GM23248 (cell line): ENCODE results near the gene KIF11. TPM values are rescaled to one million over a fixed set of nuclear protein-coding genes. Genes with fewer than 3 reads are reported as not detected.

Source experiments
- DNase-seq: peaks from one replicate; pipeline ENCODE4 v3.0.0-alpha.2; 2015
- H2AFZ ChIP-seq: fragments of 200-600 bp; sonication (generic); 2 replicates; pipeline ENCODE4 v1.6.1; 2016; ENCODE audit warnings: antibody characterized with exemption
- H3F3A ChIP-seq: fragments of 200-600 bp; sonication (generic); 2 replicates; pipeline ENCODE4 v1.6.1; 2016; ENCODE audit warnings: mild to moderate bottlenecking, antibody characterized with exemption, mixed run types; ENCODE audit not compliant: insufficient read depth
- H3K27ac ChIP-seq: fragments of 200-600 bp; sonication (generic); 2 replicates; pipeline ENCODE4 v1.5.1; 2016; ENCODE audit warnings: mild to moderate bottlenecking
- H3K27me3 ChIP-seq: fragments of 200-600 bp; sonication (generic); replicated peaks from 2 replicates; pipeline ENCODE4 v1.6.1; 2016; ENCODE audit warnings: mild to moderate bottlenecking; ENCODE audit not compliant: insufficient read depth
- H3K36me3 ChIP-seq: fragments of 200-600 bp; sonication (generic); 2 replicates; pipeline ENCODE4 v1.6.1; 2016; ENCODE audit warnings: low read depth, mild to moderate bottlenecking
- H3K4me1 ChIP-seq: fragments of 200-600 bp; sonication (generic); 2 replicates; pipeline ENCODE4 v1.6.1; 2016; ENCODE audit warnings: mild to moderate bottlenecking; ENCODE audit not compliant: insufficient read depth
- H3K4me2 ChIP-seq: fragments of 200-600 bp; sonication (generic); one replicate; pipeline ENCODE4 v1.6.1; 2016; ENCODE audit warnings: mild to moderate bottlenecking; ENCODE audit not compliant: unreplicated experiment
- H3K4me3 ChIP-seq: fragments of 200-600 bp; sonication (generic); 2 replicates; pipeline ENCODE4 v1.5.1; 2016; ENCODE audit warnings: mild to moderate bottlenecking
- H3K79me2 ChIP-seq: fragments of 200-600 bp; sonication (generic); 2 replicates; pipeline ENCODE4 v1.6.1; 2016; ENCODE audit warnings: mild to moderate bottlenecking; ENCODE audit not compliant: insufficient read depth
- H3K9ac ChIP-seq: fragments of 200-600 bp; sonication (generic); 2 replicates; pipeline ENCODE4 v1.6.1; 2016; ENCODE audit warnings: mild to moderate bottlenecking
- H3K9me2 ChIP-seq: fragments of 200-600 bp; sonication (generic); 2 replicates; pipeline ENCODE4 v1.6.1; 2016; ENCODE audit warnings: mixed run types, mild to moderate bottlenecking, moderate library complexity; ENCODE audit not compliant: insufficient read depth
- H3K9me3 ChIP-seq: fragments of 200-600 bp; sonication (generic); one replicate; pipeline ENCODE4 v1.6.1; 2017; ENCODE audit warnings: low read depth
- H4K20me1 ChIP-seq: fragments of 200-600 bp; sonication (generic); 2 replicates; pipeline ENCODE4 v1.6.0; 2016; ENCODE audit not compliant: insufficient read depth
- EZH2 ChIP-seq: fragments of 200-600 bp; sonication (generic); IDR thresholded peaks from 2 replicates; pipeline ENCODE4 v1.6.1; 2018; ENCODE audit warnings: antibody characterized with exemption, mild to moderate bottlenecking; ENCODE audit not compliant: insufficient read depth, poor library complexity, severe bottlenecking
- EZH2phosphoT487 ChIP-seq: fragments of 200-600 bp; sonication (generic); IDR thresholded peaks from 2 replicates; pipeline ENCODE4 v1.6.1; 2018; ENCODE audit warnings: antibody characterized with exemption, moderate library complexity, mild to moderate bottlenecking, low read depth; ENCODE audit not compliant: insufficient read depth
- WGBS, 2 experiments: methylation state at CpG; one replicate each; pipeline ENCODE4 v1.1.6; 2015 to 2017; ENCODE audit warnings: low lambda C conversion rate in 2 of 2, low coverage in 1 of 2; ENCODE audit errors: missing lambda C conversion rate in 2 of 2; 5-methylcytosine and 5-hydroxymethylcytosine counted together
- in situ Hi-C: fragments of 300-500 bp; cut with MboI; formaldehyde crosslinking; loops from 2 replicates; pipeline ENCODE4 v1.15.0; 2020
- polyA plus RNA-seq: library from polyadenylated mRNA; unstranded; fragments of >200 nt; fragmentation: Nextera tagmentation; extraction: Ambion mirVana; gene quantifications from 2 replicates; pipeline ENCODE4 v1.2.1, GENCODE V29; 2016
- total RNA-seq: library from RNA; depleted of rRNA; stranded (reverse); fragments of >200 nt; shearing (Covaris generic); gene quantifications from 2 replicates; pipeline ENCODE4 v1.2.3, GENCODE V29; 2014

Gene KIF11
- total and polyA plus RNA-seq, 2 experiments from 2014 or later, result 10.8 to 16.2 TPM

DNA sequence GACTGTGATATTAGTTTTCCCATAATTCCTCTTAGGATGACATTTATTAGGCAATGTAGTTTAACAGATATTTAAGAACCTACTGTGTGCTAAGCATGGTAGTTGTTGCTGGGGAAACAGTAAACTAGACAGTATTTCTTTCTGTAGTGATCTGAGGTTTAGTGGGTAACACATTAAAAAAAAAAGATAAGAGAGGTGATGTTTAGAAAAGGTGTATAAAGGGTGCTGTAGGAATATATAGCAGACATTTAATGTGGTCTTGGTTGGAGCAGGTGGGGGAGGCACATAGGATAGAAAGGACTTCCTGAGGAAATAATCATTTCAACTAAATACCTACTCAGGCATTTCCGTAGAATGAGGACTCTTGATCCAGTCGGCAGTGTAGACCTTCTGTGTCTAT, 11.9 kb downstream of the KIF11 start:
- Histone ChIP-seq H3K4me1 (peaks cover 9% of the 10 kb centered on the region; the same call in 1 of the 2 replicates), H3K27me3 (no peaks in the 10 kb centered on the region), H4K20me1 (no peaks in the 10 kb centered on the region), H3F3A (no peaks in the 10 kb centered on the region), H2AFZ (peak overlapping the region; percentile 33), H3K36me3 (no peaks in the 10 kb centered on the region), H3K9ac (no peak overlapping the region), H3K27ac (no peak overlapping the region), H3K4me3 (no peak overlapping the region), H3K9me3 (no peaks in the 10 kb centered on the region), H3K4me2 (no peak overlapping the region), H3K79me2 (peaks cover 86% of the 10 kb centered on the region), H3K9me2 (no peaks in the 10 kb centered on the region)
- DNase-seq, result no peak
- 99 to 100% methylated on average over 2 of the region's 2 CpGs for WGBS, 2 experiments
- in situ Hi-C loops, result no loop called here
- no peak for TF ChIP-seq EZH2phosphoT487
- TF ChIP-seq EZH2, result no peak

DNA sequence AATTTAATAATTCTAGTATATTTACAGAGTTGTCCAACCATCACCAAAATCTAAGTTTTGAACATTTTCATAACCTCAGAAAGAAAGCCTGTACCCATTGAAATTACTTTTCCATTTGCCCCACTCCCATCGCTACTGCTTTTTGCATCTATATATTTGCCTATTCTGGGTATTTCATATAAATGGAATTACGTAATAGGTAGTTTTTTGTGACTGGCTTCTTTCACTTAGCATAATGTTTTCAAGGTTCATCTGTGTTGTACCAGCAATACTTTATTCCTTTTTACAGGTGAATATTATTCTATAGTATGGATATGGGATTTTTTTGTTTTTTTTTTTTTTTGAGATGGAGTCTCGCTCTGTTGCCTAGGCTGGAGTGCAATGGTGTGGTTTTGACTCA, 22.6 kb downstream of the KIF11 start:
- H3F3A ChIP-seq, result no peaks in the 10 kb centered on the region
- WGBS, 2 experiments, result 98% methylated on average over 3 of the region's 3 CpGs
- H2AFZ ChIP-seq, result no peak overlapping the region
- no peaks in the 10 kb centered on the region for H3K9me3 ChIP-seq
- DNase-seq, result no peak
- H3K27ac ChIP-seq, result no peak overlapping the region
- H3K9me2 ChIP-seq, result no peaks in the 10 kb centered on the region
- H3K36me3 ChIP-seq, result no peaks in the 10 kb centered on the region
- no peaks in the 10 kb centered on the region for H4K20me1 ChIP-seq
- H3K4me1 ChIP-seq, result no peaks in the 10 kb centered on the region
- in situ Hi-C loops, result no loop called here
- H3K4me2 ChIP-seq, result no peak overlapping the region
- no peak overlapping the region for H3K9ac ChIP-seq
- H3K4me3 ChIP-seq, result no peak overlapping the region
- no peaks in the 10 kb centered on the region for H3K79me2 ChIP-seq
- H3K27me3 ChIP-seq, result no peaks in the 10 kb centered on the region
- TF ChIP-seq EZH2, result no peak
- TF ChIP-seq EZH2phosphoT487, result no peak

DNA sequence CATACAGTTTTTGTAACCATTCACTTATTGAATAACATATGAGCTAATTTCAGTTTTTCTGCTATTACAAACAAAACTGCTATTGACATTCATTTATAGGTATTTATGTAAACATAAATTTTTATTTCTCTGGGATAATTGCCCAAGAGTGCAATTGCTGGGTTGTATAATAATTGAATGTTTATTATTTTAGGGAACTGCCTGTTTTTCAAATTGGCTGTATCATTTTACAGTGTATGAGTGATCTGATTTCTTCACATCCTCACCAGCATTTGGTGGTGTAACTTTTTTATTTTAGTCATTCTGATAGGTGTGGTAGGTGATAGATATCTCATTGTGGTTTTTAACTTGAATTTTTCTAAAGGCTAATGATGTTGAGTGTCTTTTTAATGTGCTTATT, 26.4 kb downstream of the KIF11 start:
- H3K4me3 ChIP-seq, result no peak overlapping the region
- H3K27ac ChIP-seq, result no peak overlapping the region
- no peaks in the 10 kb centered on the region for H3K79me2 ChIP-seq
- 0 out of 2 replicates have a peak, but pooled peaks cover 4% of the 10 kb centered on the region for H3K36me3 ChIP-seq
- in situ Hi-C loops, result no loop called here
- H3K4me1 ChIP-seq, result no peaks in the 10 kb centered on the region
- no peaks in the 10 kb centered on the region for H3K27me3 ChIP-seq
- no peak overlapping the region for H2AFZ ChIP-seq
- no peaks in the 10 kb centered on the region for H3K9me2 ChIP-seq
- no peaks in the 10 kb centered on the region for H3K9me3 ChIP-seq
- H3F3A ChIP-seq, result no peaks in the 10 kb centered on the region
- TF ChIP-seq EZH2, result no peak
- TF ChIP-seq EZH2phosphoT487, result no peak
- no peak overlapping the region for H3K4me2 ChIP-seq
- no peak for DNase-seq
- no peak overlapping the region for H3K9ac ChIP-seq
- H4K20me1 ChIP-seq, result no peaks in the 10 kb centered on the region

GRCh38 chr10:92627845-92628480, 35.0 kb downstream of the KIF11 start:
- peaks cover 12% of the 10 kb centered on the region; the same call in 1 of the 2 replicates for H3K36me3 ChIP-seq
- no peaks in the 10 kb centered on the region for H3K79me2 ChIP-seq
- no peaks in the 10 kb centered on the region for H3K4me1 ChIP-seq
- no peaks in the 10 kb centered on the region for H4K20me1 ChIP-seq
- H3F3A ChIP-seq, result no peaks in the 10 kb centered on the region
- no peaks in the 10 kb centered on the region for H3K9me3 ChIP-seq
- no peak overlapping the region for H3K4me3 ChIP-seq
- no peak overlapping the region for H2AFZ ChIP-seq
- TF ChIP-seq EZH2phosphoT487 (no peak), EZH2 (no peak)
- H3K4me2 ChIP-seq, result no peak overlapping the region
- H3K9ac ChIP-seq, result no peak overlapping the region
- no peaks in the 10 kb centered on the region for H3K9me2 ChIP-seq
- no peak overlapping the region for H3K27ac ChIP-seq
- DNase-seq, result no peak
- WGBS, 2 experiments, result 50 to 75% methylated on average over 2 of the region's 2 CpGs
- H3K27me3 ChIP-seq, result no peaks in the 10 kb centered on the region
- in situ Hi-C loops, result no loop called here

DNA sequence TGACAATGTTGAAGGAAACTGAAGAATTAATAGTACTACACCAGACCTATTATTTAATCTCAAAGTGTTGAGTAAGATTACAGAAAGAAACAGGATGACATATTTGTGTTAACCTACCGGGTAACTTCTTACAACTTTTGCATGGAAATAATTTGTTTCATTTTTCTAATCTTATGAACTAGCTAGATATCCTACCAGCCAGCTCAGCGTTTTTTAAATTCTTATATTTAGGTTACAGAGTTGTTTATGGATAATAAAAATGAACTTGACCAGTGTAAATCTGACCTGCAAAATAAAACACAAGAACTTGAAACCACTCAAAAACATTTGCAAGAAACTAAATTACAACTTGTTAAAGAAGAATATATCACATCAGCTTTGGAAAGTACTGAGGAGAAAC, 37.0 kb downstream of the KIF11 start:
- WGBS, 2 experiments, result 96 to 100% methylated on average over 2 of the region's 2 CpGs
- in situ Hi-C loops, result no loop called here
- H3F3A ChIP-seq, result no peaks in the 10 kb centered on the region
- no peaks in the 10 kb centered on the region for H3K27me3 ChIP-seq
- H4K20me1 ChIP-seq, result no peaks in the 10 kb centered on the region
- H3K4me1 ChIP-seq, result no peaks in the 10 kb centered on the region
- no peaks in the 10 kb centered on the region for H3K9me3 ChIP-seq
- no peak overlapping the region for H3K9ac ChIP-seq
- no peak for TF ChIP-seq EZH2phosphoT487
- no peak for TF ChIP-seq EZH2
- H2AFZ ChIP-seq, result no peak overlapping the region
- peaks cover 13% of the 10 kb centered on the region; the same call in 1 of the 2 replicates for H3K36me3 ChIP-seq
- no peaks in the 10 kb centered on the region for H3K79me2 ChIP-seq
- H3K9me2 ChIP-seq, result no peaks in the 10 kb centered on the region
- H3K4me2 ChIP-seq, result no peak overlapping the region
- H3K27ac ChIP-seq, result no peak overlapping the region
- DNase-seq, result no peak
- no peak overlapping the region for H3K4me3 ChIP-seq
